Adipose tissue (tissue), 3 donors: ENCODE results near the gene MAT2A. TPM values are rescaled to one million over a fixed set of nuclear protein-coding genes. Genes with fewer than 3 reads are reported as not detected.

Source experiments
- H3K27ac ChIP-seq: one replicate; pipeline ENCODE4 v1.5.1; 2013; ENCODE audit warnings: low read depth, low read length
- WGBS, 3 donors: extraction: QIAGEN DNeasy Blood & Tissue Kit; methylation state at CpG; one replicate each; pipeline ENCODE4 v1.1.7; 2013; 5-methylcytosine and 5-hydroxymethylcytosine counted together
- polyA plus RNA-seq, 3 donors: library from polyadenylated mRNA; stranded (reverse); fragments of 200-250 nt; gene quantifications; one replicate each; pipeline ENCODE4 v1.2.3, GENCODE V29; 2013
- donor health status: healthy with polysubstance abuse.
- donor health status: Bipolar disorder and iron deficiency.
- donor health status: healthy.

Gene MAT2A
- polyA plus RNA-seq: 100 to 1,000 TPM; 139 to 362 (median 309) TPM

DNA sequence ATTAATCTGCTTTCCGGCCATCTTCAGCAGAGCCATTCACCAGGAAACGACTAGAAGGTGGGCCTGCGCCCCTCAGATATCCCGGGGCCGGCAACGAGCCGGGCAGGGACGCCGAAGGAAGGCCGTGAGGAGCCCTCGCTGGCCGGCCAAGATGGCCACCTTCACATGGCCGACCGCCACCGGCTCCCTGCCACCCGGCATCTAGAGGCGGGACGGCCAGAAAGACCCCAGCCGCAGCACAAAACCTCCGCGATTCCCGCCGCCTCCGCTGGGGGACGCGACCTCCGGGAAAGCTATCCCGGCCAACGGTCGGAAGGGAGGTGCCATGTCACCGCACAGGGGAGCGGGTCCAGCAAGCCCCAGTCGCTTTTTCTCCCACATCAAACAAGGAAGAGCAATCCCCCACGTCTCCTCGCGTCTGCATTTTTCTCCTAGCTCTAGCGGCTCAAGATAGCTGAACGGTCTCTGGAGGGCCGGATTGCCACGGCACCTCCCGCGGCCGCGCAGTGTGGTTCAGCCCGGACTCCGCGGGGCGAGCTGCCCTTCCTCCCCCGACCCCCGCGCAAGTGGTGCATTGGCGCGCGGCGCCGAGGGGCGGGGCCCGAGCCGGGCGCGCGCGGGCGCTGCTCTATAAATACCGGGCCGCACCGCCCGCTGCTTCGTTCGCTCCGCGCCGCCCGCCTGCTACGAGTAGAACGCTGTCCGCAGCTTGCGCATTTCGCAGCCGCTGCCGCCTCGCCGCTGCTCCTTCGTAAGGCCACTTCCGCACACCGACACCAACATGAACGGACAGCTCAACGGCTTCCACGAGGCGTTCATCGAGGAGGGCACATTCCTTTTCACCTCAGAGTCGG lies at the start of gene MAT2A:
MAT2A (plus strand) TSS at position 662 of the 854 bp plus-strand sequence; CDS start at position 782, 120 bp downstream.
- 0 to 1% (median 0%) methylated on average over 88 to 92 of the region's 92 CpGs for WGBS, 3 donors
- peak within 1 kb of the TSS; percentile 97 for H3K27ac ChIP-seq

DNA sequence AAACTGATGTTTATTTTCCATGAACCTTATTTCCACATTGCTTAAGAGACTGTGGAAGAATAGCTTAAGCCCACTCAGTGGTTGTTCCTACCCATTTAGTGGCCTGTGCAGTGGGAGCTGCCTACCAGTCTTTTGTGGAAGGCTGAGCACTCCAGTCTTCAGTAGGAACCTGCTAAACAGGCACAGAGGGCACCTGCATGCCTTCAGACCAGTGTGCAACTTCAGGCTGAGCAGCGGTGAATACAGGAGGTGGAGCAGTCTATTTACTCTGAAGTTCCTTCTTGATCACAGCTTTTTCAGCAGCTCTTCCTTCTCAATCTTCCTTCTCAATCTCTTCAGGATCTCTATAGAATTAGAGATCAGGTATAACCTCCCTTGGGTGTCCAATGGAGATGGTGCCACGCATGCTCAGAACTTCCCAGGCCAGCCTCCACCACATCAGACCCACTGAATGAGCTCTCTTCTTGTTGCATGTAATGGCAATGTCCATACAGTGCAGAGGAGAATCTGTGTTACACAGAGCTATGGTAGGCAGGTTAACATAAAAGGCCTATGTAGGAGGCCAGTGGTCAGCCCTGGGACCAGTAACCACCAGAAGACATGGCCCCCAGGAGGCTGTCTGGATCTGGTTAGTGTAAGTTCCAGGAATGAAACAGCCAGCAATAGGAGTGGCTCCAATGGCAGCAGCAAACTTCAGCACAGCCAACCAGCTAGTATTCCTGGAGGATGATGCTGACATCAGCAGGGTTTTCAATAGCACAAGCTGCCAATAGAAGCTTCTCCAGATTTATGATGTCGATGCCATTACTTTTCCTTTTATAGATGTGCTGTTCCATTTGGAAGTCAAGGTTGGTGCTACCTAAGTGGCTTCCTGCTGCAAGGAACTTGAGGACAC lies 47.9 kb upstream of the MAT2A start:
- no peak overlapping the region for H3K27ac ChIP-seq
- WGBS, 3 donors: 85 to 93% (median 92%) methylated on average over 3 of the region's 3 CpGs

DNA sequence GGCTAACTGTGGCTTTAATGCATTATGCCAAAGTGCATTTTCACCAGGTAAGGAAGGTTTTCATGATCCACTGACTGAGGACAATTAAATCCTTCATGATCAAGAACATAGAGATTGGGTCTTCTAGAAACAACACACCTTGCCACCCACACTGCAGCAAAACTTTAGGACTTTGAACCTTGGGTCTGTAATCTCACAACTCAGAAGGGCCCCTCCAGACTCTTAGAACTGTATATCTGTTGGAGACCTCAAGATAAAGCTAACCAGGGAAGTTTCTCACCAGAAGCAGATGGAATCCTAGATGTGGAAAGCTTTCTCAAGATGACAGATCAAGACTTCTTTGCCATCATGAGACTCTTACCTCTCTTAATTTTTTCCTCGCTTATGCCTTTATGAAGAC lies 42.5 kb upstream of the MAT2A start:
- 97 to 100% (median 100%) methylated on average over 1 of the region's 1 CpG for WGBS, 3 donors
- no peak overlapping the region for H3K27ac ChIP-seq

- H3K27ac ChIP-seq: no peak overlapping the region
- WGBS, 3 donors: 77 to 90% (median 89%) methylated on average over 4 of the region's 4 CpGs
Measured at GRCh38 chr2:85497944-85498630, 40.9 kb upstream of the MAT2A start.

DNA sequence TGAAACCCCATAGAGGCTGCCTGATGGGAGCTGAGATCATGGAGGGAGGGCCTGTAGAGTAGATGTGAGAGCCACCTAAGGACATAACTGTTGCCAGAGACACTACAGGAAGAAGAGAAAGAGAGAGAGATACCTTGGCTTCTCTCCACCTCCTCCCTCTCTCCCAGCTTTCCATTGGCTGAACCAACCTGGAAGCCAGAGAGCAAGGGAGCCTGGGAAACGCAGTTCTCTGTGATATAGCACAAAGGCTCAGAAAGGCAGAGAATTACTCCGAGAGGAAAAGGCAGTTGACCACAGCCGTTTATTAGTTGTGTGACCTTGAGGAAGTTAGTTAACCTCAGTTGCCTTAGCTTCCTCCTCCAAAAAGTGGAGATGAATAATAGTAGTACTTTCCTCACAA lies 37.7 kb upstream of the MAT2A start:
- WGBS, 3 donors: 47 to 54% (median 50%) methylated on average over 3 of the region's 3 CpGs
- no peak overlapping the region for H3K27ac ChIP-seq

- H3K27ac ChIP-seq: no peak overlapping the region
- WGBS, 3 donors: 57 to 87% (median 59%) methylated on average over 3 of the region's 3 CpGs
Measured at GRCh38 chr2:85502720-85503119, 36.2 kb upstream of the MAT2A start.

DNA sequence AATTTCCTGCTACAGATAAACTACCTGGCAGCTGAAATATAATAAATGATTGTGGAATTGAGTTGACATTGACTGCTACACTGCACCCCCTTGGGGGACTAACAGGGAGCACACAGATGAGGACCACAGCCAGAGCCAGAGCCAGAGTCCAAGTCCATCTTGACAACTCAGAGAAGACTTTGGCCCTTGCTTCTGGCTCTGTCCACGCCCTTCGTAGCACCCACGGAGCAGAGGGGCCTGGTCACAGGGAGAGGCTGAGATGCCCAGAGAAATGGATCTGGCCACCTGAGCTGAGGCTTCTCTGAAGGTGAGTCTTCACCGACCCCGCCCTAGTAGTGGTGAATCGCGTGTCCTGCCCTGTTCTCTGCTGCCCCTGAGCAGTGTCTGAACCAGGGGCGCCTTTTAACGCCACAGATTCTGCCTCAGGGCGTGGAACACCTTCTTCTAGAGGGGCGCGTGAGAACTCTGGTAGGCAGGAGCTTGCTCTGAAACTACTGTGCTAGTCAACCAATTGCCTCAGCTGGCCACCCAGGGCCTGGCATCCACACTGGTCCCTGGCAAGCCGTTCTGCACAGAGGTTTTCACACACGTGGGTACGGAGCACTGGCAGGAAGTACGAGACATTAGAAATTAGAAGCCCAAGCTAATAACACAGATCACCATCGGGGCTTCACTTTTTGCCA lies 35.7 kb upstream of the MAT2A start:
- H3K27ac ChIP-seq: no peak overlapping the region
- WGBS, 3 donors: 85 to 92% (median 86%) methylated on average over 17 of the region's 17 CpGs

DNA sequence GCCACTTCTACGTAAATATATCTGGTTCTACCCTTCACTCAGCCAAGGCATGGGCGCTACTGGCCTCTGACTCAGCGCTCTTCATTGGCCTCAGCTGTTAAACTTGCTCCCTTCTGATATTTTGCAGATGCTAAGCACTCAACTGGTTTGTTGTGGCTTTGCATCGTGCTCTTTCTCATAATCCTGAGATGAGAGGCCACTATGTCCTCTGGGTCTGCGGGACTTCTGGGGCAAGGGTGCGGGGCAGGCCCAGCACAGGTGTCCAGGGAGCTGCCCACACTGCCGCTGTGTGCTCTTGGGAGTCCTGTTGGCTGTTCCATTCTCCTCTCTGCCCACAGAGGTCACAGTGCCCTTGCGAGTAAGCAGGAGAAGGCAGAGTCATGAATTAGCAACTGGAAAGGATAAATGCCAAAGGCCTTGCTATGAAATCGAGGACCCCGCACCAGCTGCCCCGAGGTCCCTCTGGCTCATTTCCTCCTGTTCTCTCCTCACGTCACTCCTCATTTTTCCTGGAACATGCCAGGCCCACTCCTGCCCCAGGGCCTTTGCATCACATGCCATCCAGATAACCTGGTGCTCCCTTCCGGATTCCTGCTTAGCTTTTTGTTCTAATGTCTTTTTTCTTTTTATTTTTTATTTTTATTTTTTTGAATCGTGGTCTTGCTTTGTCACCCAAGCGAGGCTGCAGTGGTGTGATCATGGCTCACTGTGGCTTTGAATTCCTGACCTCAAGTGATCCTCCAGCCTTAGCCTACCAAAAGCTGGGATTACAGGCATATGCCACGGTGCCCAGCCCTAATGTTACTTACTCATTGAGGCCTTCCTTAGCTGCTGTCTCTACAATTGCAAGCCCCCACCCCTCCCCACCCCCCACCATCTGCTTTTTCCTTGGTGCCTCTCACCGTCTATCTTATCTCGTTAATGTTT lies 34.9 kb upstream of the MAT2A start:
- H3K27ac ChIP-seq: no peak overlapping the region
- 81 to 87% (median 86%) methylated on average over 18 of the region's 18 CpGs for WGBS, 3 donors

DNA sequence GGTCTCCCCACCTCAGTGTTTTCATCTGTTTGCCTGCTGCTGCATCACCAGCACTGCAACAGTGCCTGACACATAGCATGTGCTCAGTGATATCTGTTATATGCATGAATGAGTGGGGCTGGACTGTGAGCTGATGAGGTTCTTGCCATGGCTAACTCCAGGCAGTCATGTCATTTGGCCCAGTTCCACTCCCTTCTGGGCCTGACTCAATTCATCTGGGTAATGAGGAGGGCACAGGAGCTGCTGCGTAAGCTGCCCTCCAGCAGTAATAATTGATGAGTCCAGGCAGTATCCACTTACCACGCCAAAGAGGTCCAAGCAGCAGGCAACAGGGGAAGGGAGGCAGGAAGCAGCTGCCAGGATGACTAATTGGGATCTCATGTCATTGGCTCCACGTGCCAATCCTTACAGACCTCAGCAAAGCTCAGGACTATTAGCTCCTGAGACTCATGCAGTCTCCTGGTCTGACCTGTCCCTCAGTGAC lies 34.1 kb upstream of the MAT2A start:
- no peak overlapping the region for H3K27ac ChIP-seq
- WGBS, 3 donors: 25 to 59% (median 29%) methylated on average over 3 of the region's 3 CpGs

DNA sequence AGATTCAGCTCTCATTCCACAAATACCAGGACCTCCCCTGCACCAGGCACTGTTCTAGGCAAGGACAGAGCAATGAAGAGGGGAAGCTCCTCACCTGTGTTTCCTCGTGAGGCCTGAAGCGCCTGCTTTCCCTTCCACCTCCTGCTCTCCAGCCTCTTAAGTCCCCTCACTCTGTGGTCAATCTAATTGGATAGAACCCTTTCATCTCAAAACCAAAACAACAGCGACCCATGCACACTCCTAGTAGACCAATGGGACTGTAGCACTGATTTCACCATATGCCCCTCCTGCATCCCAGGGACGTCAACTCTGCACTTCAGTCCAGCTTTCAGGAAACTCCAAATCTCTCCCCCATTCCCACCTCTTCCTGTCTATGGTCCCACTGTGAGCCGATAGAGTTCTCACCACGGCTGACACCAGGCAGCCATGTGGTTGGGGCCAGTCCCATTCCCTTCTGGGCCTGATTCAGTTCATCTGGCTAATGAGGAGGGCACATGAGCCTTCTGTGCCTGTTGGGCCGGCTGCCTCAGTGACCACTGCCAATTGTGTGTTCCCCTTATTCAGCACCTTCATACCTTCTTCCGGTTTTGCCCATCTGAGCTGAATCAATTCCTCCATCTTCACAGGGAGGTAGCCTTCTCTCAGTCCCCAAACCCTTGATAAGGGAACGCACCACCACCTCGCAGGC lies 33.3 kb upstream of the MAT2A start:
- H3K27ac ChIP-seq: no peak overlapping the region
- 86 to 93% (median 87%) methylated on average over 10 of the region's 10 CpGs for WGBS, 3 donors

- 56 to 69% (median 69%) methylated on average over 7 of the region's 7 CpGs for WGBS, 3 donors
- H3K27ac ChIP-seq: no peak overlapping the region
Measured at GRCh38 chr2:85506768-85507181, 32.2 kb upstream of the MAT2A start.

- 64 to 71% (median 64%) methylated on average over 6 of the region's 6 CpGs for WGBS, 3 donors
Measured at GRCh38 chr2:85511008-85511811, 27.8 kb upstream of the MAT2A start.

GRCh38 chr2:85514323-85514722 lies 24.6 kb upstream of the MAT2A start:
- 86 to 92% (median 87%) methylated on average over 6 of the region's 6 CpGs for WGBS, 3 donors
- H3K27ac ChIP-seq: no peak overlapping the region

More at GRCh38 chr2:85511008-85511811, 27.8 kb upstream of the MAT2A start:
- no peak overlapping the region for H3K27ac ChIP-seq

- H3K27ac ChIP-seq: no peak overlapping the region
- WGBS, 3 donors: 26 to 52% (median 47%) methylated on average over 8 of the region's 8 CpGs
Measured at GRCh38 chr2:85516653-85517389, 22.1 kb upstream of the MAT2A start.

DNA sequence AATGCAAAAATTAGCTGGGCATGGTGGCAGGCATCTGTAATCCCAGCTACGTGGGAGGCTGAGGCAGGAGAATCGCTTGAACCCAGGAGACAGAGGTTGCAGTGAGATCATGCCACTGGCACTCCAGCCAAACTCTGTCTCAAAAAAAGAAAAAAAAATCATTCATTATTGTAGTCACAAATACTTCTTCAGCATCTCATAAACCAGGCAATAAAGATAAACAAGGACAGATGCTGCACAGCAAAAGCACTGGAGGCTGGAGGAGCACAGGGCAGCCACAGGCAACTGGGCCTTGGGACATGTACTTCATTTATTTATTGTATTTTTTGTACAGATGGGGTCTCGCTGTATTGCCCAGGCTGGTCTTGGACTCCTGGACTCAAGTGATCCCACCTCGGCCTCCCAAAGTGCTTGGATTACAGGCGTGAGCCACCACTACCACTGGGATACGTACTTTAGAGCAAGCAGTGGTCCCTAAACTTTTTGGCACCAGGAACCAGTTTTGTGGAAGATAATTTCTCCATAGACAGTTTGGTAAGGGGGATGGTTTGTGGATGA lies 16.8 kb upstream of the MAT2A start:
- H3K27ac ChIP-seq: no peak overlapping the region
- WGBS, 3 donors: 89 to 94% (median 90%) methylated on average over 6 of the region's 6 CpGs
